Measurements from ENCODE around the gene MCTP2. TPM values are rescaled to one million over a fixed set of nuclear protein-coding genes. Genes with fewer than 3 reads are reported as not detected.
A peak's percentile ranks its signal among the peaks of the same experiment; 100 is the strongest.

MCTP2 gene
- polyA plus RNA-seq, 3 donors from 2014 or later: 30.2 to 83.7 (median 59.1) TPM

GRCh38 chr15:94258246-94258645 is 26.9 kb downstream of the MCTP2 start:
- no peaks in the 10 kb centered on the region for H3K9me3 Mint-ChIP-seq
- peaks cover 1 to 14% (median 5%) of the 10 kb centered on the region in 3 donors for H3K36me3 Mint-ChIP-seq
- peak overlapping the region in 4 of 5 donors; percentile 43 to 67 (median 50) for H3K4me3 Mint-ChIP-seq
- H3K27me3 Mint-ChIP-seq (ENCODE audit: low read depth in 3 of 3): peaks cover 0 to 2% (median 0%) of the 10 kb centered on the region in 3 donors
- DNase-seq: no peak
- H3K27ac Mint-ChIP-seq: peak overlapping the region; percentile 61 to 92 (median 84)
- peaks cover 95 to 96% of the 10 kb centered on the region in 2 donors for H3K4me1 Mint-ChIP-seq

GRCh38 chr15:94259121-94259751 is 27.9 kb downstream of the MCTP2 start:
- H3K36me3 Mint-ChIP-seq: peaks cover 0 to 13% (median 3%) of the 10 kb centered on the region in 3 donors
- no peak for DNase-seq
- H3K27ac Mint-ChIP-seq: peak overlapping the region; percentile 61 to 92 (median 80)
- peak overlapping the region; percentile 33 to 64 (median 64) for H3K4me3 Mint-ChIP-seq
- no peaks in the 10 kb centered on the region for H3K9me3 Mint-ChIP-seq
- H3K4me1 Mint-ChIP-seq: peaks cover 95 to 96% of the 10 kb centered on the region in 2 donors
- peaks cover 0 to 1% (median 0%) of the 10 kb centered on the region in 3 donors for H3K27me3 Mint-ChIP-seq (ENCODE audit: low read depth in 3 of 3)

GRCh38 chr15:94259863-94260262 is 28.5 kb downstream of the MCTP2 start:
- peak overlapping the region; percentile 61 to 92 (median 80) for H3K27ac Mint-ChIP-seq
- no peak for DNase-seq
- H3K4me1 Mint-ChIP-seq: peaks cover 95 to 96% of the 10 kb centered on the region in 2 donors
- H3K27me3 Mint-ChIP-seq (ENCODE audit: low read depth in 3 of 3): peaks cover 0 to 1% (median 0%) of the 10 kb centered on the region in 3 donors
- H3K4me3 Mint-ChIP-seq: peak overlapping the region; percentile 1 to 57 (median 18)
- H3K9me3 Mint-ChIP-seq: no peaks in the 10 kb centered on the region
- peaks cover 0 to 13% (median 3%) of the 10 kb centered on the region in 3 donors for H3K36me3 Mint-ChIP-seq

GRCh38 chr15:94262201-94262600 is 30.8 kb downstream of the MCTP2 start:
- Mint-ChIP-seq H3K27me3 (ENCODE audit: low read depth in 3 of 3) (peaks cover 0 to 2% (median 0%) of the 10 kb centered on the region in 3 donors), H3K4me3 (peak overlapping the region in 2 of 5 donors; percentile 15 to 59), H3K4me1 (peaks cover 93 to 96% of the 10 kb centered on the region in 2 donors), H3K9me3 (no peaks in the 10 kb centered on the region), H3K27ac (peak overlapping the region; percentile 76 to 100 (median 96)), H3K36me3 (peaks cover 0 to 13% (median 8%) of the 10 kb centered on the region in 3 donors)
- DNase-seq: no peak

GRCh38 chr15:94263341-94264273 is 32.2 kb downstream of the MCTP2 start:
- peaks cover 4 to 16% (median 12%) of the 10 kb centered on the region in 3 donors for H3K36me3 Mint-ChIP-seq
- peaks cover 91 to 93% of the 10 kb centered on the region in 2 donors for H3K4me1 Mint-ChIP-seq
- peak overlapping the region; percentile 59 to 89 (median 68) for H3K4me3 Mint-ChIP-seq

GRCh38 chr15:94265009-94265408 is 33.6 kb downstream of the MCTP2 start:
- Mint-ChIP-seq H3K4me1 (peaks cover 79% of the 10 kb centered on the region in 2 donors), H3K27ac (peak overlapping the region; percentile 71 to 100 (median 94)), H3K36me3 (peaks cover 4 to 12% (median 11%) of the 10 kb centered on the region in 3 donors), H3K27me3 (ENCODE audit: low read depth in 3 of 3) (peaks cover 0 to 4% (median 2%) of the 10 kb centered on the region in 3 donors), H3K9me3 (no peaks in the 10 kb centered on the region), H3K4me3 (peak overlapping the region in 3 of 5 donors; percentile 12 to 83 (median 45))
- no peak for DNase-seq

More at GRCh38 chr15:94263341-94264273, 32.2 kb downstream of the MCTP2 start:
- DNase-seq: peak in 1 of 3 donors; percentile 40
- H3K27me3 Mint-ChIP-seq (ENCODE audit: low read depth in 3 of 3): peaks cover 0 to 4% (median 2%) of the 10 kb centered on the region in 3 donors
- no peaks in the 10 kb centered on the region for H3K9me3 Mint-ChIP-seq
- peak overlapping the region; percentile 93 to 100 (median 98) for H3K27ac Mint-ChIP-seq

- Mint-ChIP-seq H3K4me1 (peaks cover 69% of the 10 kb centered on the region in 2 donors), H3K27me3 (ENCODE audit: low read depth in 3 of 3) (peaks cover 0 to 4% (median 2%) of the 10 kb centered on the region in 3 donors), H3K27ac (peak overlapping the region; percentile 88 to 97 (median 94)), H3K9me3 (no peaks in the 10 kb centered on the region), H3K4me3 (peak overlapping the region in 3 of 5 donors; percentile 60 to 69 (median 66)), H3K36me3 (peaks cover 4 to 8% (median 5%) of the 10 kb centered on the region in 3 donors)
- no peak for DNase-seq
Measured at GRCh38 chr15:94265982-94266381, 34.6 kb downstream of the MCTP2 start.

- DNase-seq: no peak
- peaks cover 61 to 62% of the 10 kb centered on the region in 2 donors for H3K4me1 Mint-ChIP-seq
- H3K36me3 Mint-ChIP-seq: peaks cover 3 to 8% (median 4%) of the 10 kb centered on the region in 3 donors
- peak overlapping the region; percentile 88 to 97 (median 94) for H3K27ac Mint-ChIP-seq
- peak overlapping the region; percentile 54 to 69 (median 60) for H3K4me3 Mint-ChIP-seq
- H3K9me3 Mint-ChIP-seq: no peaks in the 10 kb centered on the region
- H3K27me3 Mint-ChIP-seq (ENCODE audit: low read depth in 3 of 3): peaks cover 0 to 4% (median 2%) of the 10 kb centered on the region in 3 donors
Measured at GRCh38 chr15:94266789-94267188, 35.4 kb downstream of the MCTP2 start.

GRCh38 chr15:94269954-94270353 is 38.6 kb downstream of the MCTP2 start:
- Mint-ChIP-seq H3K4me1 (peaks cover 29 to 33% of the 10 kb centered on the region in 2 donors), H3K27ac (no peak overlapping the region)
- peak in 1 of 3 donors; percentile 39 for DNase-seq

GRCh38 chr15:94270570-94270969 is 39.2 kb downstream of the MCTP2 start:
- Mint-ChIP-seq H3K27ac (no peak overlapping the region), H3K4me1 (peaks cover 23 to 30% of the 10 kb centered on the region in 2 donors), H3K4me3 (no peak overlapping the region), H3K9me3 (no peaks in the 10 kb centered on the region), H3K36me3 (peaks cover 3 to 8% (median 4%) of the 10 kb centered on the region in 3 donors), H3K27me3 (ENCODE audit: low read depth in 3 of 3) (peaks cover 0 to 7% (median 4%) of the 10 kb centered on the region in 3 donors)
- DNase-seq: no peak

More at GRCh38 chr15:94269954-94270353, 38.6 kb downstream of the MCTP2 start:
- no peak overlapping the region for H3K4me3 Mint-ChIP-seq
- peaks cover 0 to 5% (median 4%) of the 10 kb centered on the region in 3 donors for H3K27me3 Mint-ChIP-seq (ENCODE audit: low read depth in 3 of 3)
- H3K9me3 Mint-ChIP-seq: no peaks in the 10 kb centered on the region
- H3K36me3 Mint-ChIP-seq: peaks cover 3 to 8% (median 4%) of the 10 kb centered on the region in 3 donors

- H3K9me3 Mint-ChIP-seq: no peaks in the 10 kb centered on the region
- H3K4me1 Mint-ChIP-seq: peaks cover 17 to 25% of the 10 kb centered on the region in 2 donors
- no peak overlapping the region for H3K4me3 Mint-ChIP-seq
- H3K27me3 Mint-ChIP-seq (ENCODE audit: low read depth in 3 of 3): peaks cover 0 to 7% (median 1%) of the 10 kb centered on the region in 3 donors
- peak; percentile 88 to 89 (median 89) for DNase-seq
- H3K27ac Mint-ChIP-seq: no peak overlapping the region
- peaks cover 3 to 5% (median 4%) of the 10 kb centered on the region in 3 donors for H3K36me3 Mint-ChIP-seq
Measured at GRCh38 chr15:94272251-94272898, 41.0 kb downstream of the MCTP2 start.

- H3K27me3 Mint-ChIP-seq (ENCODE audit: low read depth in 3 of 3): peaks cover 0 to 5% (median 0%) of the 10 kb centered on the region in 3 donors
- DNase-seq: no peak
- peak overlapping the region in 1 of 5 donors; percentile 69 for H3K4me3 Mint-ChIP-seq
- peaks cover 26 to 27% of the 10 kb centered on the region in 2 donors for H3K4me1 Mint-ChIP-seq
- H3K27ac Mint-ChIP-seq: no peak overlapping the region
- peaks cover 0 to 6% (median 6%) of the 10 kb centered on the region in 3 donors for H3K36me3 Mint-ChIP-seq
- no peaks in the 10 kb centered on the region for H3K9me3 Mint-ChIP-seq
Measured at GRCh38 chr15:94273826-94274225, 42.5 kb downstream of the MCTP2 start.

GRCh38 chr15:94274745-94275144 is 43.4 kb downstream of the MCTP2 start:
- Mint-ChIP-seq H3K36me3 (peaks cover 0 to 13% (median 6%) of the 10 kb centered on the region in 3 donors), H3K27ac (no peak overlapping the region), H3K9me3 (no peaks in the 10 kb centered on the region), H3K4me1 (peaks cover 35 to 36% of the 10 kb centered on the region in 2 donors), H3K4me3 (peak overlapping the region in 3 of 5 donors; percentile 59 to 69 (median 67)), H3K27me3 (ENCODE audit: low read depth in 3 of 3) (peaks cover 0 to 5% (median 0%) of the 10 kb centered on the region in 3 donors)
- no peak for DNase-seq

All from immature natural killer cell (primary cell).